NCI-H510A treated with DMSO at 0.1 percent for 48 hours (cell line): ENCODE data around the gene RUVBL1.

Experiments used
- DNase-seq: peaks from one replicate; lab custom pipeline; 2025; lab: John Stamatoyannopoulos, UW

The RUVBL1 gene

DNA sequence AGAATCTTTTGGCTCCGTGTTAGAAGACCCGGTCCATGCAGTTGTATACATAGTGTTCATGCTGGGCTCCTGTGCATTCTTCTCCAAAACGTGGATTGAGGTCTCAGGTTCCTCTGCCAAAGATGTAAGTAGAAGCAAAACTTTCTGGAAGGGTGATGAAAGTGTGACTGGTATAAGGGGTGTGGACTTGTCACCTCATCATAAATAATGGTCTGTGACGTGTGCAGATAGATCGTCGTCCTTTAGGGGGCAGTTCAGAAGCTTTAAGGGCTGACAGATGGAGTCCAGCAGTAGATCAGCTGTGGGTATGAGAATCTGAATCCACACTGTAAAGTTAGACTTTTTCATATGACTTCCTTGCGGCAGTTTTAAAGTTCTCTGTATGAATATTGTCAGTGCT lies 56.1 kb downstream of the RUVBL1 start:
- DNase-seq, result no peak

- no peak for DNase-seq
Observed at GRCh38 chr3:128066676-128067075, 56.9 kb downstream of the RUVBL1 start.

GRCh38 chr3:128066114-128066513 lies 57.5 kb downstream of the RUVBL1 start:
- no peak for DNase-seq

- no peak for DNase-seq
Observed at GRCh38 chr3:128064962-128065361, 58.6 kb downstream of the RUVBL1 start.

DNA sequence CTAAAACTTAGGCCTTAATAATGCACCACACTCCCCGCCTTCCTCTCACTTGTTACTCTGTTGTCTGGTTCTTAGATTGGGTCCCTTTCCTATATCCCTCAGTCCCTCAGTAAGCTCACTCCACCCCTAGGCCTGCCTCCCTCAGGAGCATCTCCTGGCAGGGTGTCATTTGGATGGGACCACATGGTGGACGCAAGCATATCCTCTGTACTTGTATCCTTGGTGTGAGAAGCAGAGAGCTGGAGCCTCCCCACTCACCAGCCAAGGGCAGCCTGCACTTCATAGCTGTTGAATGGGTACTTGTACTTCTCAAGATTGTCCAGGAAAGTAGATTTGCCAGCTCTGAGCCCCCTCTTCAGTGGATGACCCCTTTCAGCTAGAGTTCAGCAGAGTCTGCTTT lies 59.7 kb downstream of the RUVBL1 start:
- no peak for DNase-seq

DNA sequence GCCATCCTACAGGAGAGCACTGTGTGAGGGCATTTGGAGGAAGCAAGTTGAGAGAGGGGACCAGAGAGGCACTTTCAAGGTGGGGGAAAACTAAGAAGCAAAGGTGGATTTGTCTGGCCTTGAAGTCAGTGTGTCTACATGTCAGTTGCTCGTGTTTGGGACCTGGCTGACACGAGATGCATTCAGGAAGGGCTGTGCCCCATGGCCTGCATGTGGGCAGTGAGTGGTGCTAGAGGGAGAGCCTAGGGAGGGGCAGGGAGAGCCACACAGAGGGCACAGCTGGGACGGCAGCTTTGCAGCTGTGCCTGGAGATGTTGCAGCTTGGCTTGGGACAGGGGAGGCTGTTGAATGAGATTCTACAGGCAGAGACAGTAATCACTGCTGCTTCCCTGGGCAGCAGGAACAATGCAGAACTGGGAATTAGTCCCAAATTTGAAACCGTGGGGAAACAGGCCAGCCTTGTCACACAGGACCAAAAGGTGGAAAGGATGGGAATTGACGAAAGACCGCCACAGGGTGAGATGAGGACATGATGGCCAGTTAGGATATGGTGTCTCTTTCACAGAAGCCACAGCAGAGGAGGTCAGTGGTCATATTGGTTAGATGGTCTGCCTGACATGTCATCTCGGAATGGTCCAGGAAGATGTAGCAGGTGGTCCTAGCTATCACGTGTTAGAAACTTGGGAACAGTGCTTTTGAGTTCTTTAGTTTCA lies 61.4 kb downstream of the RUVBL1 start:
- no peak for DNase-seq

DNA sequence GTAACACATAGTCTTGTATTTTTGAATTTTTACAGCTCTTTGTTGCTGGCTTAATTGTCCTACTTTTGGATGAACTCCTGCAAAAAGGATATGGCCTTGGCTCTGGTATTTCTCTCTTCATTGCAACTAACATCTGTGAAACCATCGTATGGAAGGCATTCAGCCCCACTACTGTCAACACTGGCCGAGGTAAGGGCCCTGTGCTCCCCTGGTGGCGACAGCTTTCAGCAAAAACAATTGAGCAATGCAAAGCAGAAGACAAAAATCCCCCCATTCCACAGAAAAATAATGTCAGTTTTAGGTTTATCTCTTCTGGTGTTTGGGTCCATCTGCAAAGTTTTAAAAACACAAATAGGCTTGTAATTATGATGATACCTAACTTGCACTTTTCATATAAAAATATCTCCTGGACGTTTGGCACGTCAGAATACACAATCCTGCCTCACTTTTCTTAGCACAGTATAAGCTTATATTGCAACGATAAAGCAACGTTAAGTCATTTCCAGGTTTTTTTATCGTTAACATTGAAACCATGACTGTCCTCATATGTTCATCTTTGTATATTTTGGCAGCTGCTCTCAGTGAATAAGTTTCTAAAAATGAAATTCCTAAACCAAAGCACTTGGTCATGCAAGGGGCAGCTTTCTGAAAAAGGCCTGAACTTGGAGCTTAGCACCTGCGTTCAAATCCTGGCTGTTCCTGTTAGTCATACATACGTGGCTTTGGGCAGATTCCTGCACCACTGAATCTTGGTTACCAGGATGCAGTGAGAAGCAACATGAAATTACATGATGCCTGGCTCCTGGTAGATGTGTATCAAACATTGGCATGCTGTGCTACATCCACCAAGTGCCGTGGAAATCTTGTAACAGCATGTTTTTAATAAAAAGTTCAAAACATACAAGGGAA lies 62.9 kb downstream of the RUVBL1 start:
- DNase-seq, result no peak

DNA sequence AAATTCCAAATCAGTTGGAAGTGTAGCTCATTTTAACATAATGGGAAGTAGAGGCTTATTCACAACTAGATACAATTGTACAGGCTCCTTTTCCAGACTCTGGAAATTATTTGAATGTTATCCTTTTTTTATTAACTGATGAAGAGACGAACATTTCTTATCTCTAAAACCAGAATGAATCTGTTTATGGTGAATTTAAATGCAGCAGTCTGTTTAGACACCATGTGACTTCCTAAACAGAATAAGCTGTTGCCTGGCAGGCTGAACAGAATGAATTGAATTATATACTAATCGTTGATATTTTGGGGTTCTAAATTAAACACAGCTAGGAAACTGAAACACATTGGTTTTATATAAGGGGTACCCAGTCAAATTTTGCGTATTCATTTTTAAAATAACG lies 67.4 kb downstream of the RUVBL1 start:
- no peak for DNase-seq

DNA sequence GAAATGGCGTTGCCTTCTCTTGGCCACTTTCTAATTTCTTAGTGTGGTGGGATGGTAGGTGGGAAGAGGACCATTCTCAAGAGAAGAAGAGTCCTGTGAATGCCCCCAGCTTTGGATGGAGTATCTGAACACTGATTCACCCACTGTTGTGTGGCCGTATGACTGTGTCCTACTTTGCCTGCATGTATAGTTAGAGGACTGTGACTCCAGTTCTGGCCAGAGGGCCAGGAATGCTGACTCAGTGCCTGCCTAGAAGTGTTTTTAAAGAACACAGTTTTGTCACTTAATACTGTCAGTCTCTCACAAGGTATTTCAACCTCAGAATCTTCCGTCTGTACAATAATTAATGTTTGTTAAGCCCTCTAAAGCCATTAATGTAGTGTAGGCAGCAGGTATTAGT lies 69.2 kb downstream of the RUVBL1 start:
- no peak for DNase-seq

DNA sequence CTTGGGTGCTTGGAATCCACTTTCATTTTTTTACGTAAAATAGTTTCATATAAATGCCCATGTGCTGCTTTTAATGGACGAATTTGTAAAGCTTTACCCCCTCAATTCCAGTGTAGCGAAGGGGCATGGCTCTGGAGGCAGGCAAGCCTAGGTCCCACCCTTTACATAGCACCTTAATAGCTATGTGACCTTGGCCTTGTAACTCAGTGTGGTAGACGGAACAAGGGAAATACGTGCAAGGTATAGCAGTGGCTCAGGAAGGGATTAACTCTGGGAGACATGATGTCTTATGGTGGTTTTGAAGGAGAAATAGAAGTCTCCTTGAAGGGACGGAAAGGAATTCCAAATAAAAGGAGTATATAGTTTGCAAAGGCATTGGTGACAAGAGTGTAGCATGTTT lies 70.0 kb downstream of the RUVBL1 start:
- DNase-seq, result no peak

DNA sequence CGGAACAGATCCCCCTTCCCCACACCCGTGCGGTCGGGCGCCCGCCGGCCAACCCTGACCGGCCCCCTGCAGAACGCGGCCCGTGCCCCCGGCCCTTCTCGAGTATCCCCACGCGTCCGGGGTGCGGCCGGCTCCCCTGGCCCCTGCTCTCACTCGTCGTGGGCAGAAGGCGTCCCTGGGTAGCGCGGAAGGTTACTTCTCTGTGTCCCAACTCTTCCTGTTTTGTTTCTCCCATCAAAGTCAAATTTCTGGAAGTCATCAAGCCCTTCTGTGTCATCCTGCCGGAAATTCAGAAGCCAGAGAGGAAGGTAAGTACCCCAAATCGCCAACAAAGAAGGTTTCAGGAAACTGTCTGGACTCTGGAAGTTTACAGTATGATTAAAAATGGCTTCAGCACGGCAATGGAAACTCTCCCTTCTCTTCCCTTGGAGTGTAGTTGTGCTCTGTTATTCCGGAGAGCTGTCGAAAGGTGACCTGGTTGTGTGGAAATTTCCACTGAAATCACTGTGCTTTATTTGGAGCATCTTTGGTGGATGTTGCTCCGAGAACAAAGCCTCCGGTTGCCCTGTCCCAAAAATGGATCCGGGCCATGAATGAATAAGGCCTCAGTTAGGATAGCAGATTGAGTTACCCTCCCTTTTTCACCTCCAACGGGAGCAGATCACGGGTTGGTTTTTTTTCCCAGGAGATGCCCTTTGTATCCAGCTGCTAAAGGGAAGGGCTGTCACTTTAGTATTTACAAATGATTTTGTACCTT lies 70.8 kb downstream of the RUVBL1 start:
- no peak for DNase-seq

- DNase-seq, result peak; percentile 61
Observed at GRCh38 chr3:128051837-128052594, 71.6 kb downstream of the RUVBL1 start, which contains the start of gene SEC61A1. Gene SEC61A1 (plus strand): TSS chr3:128052437. CDS start chr3:128052553, 116 bp downstream.

GRCh38 chr3:128051459-128051836 lies 72.2 kb downstream of the RUVBL1 start:
- no peak for DNase-seq

- DNase-seq, result no peak
Observed at GRCh38 chr3:128050597-128050996, 73.0 kb downstream of the RUVBL1 start.

DNA sequence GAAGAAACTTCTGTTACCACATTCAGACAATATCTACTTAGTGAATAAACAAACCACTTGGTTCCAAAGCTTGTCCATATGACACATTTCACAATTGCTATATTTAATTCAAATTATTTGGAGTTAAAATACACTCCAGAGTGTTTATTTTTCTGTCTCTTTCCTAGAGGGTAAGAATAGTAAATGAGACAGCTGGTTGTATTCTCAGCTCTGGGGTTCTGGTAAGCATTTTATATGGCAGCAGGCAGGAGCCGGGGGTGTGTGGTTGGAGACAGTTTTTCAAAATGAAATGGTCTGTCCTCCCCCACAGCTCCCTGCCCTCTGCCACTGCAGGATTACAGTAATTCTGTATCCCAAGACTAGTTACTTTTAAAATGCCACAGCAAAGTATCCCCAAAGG lies 82.3 kb downstream of the RUVBL1 start:
- no peak for DNase-seq

- DNase-seq, result no peak
Observed at GRCh38 chr3:128040660-128041059, 83.0 kb downstream of the RUVBL1 start.

DNA sequence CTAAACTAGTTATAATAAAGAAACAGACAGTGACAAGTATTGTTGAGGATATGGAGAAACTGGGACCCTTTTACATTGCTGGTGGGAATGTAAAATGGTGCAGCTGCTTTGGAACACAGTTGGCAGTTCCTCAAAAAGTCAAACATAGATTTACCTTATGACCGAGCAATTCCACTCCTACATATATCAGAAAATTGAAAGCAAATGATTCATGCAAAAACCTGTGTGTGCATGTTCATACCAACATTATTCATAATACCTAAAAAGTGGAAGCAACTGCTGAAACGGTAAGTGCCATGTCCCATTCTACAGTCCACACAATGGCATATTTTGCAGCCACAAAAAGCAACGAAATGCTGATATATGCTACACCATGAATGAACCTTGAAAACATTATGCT lies 83.6 kb downstream of the RUVBL1 start:
- no peak for DNase-seq

- DNase-seq, result peak; percentile 4
Observed at GRCh38 chr3:128036119-128036518, 87.5 kb downstream of the RUVBL1 start.

DNA sequence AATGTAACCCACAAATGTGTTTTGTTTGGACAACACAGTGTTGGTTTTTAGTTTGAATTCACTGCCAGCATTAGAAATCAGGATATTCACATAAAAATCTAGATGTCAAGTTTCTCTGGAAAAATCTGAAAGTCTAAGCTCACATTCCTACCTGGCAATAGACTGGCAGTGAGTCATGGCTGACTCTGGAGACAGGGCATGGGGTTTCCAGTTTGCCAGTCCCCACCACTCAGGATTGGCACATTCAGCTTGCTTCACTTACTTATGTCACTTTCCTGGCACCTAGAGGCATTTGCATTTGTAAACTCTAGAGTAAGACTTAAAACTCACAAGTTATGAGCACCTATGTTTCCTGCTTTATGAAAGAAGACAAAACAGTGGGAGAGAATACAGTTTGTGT lies 90.5 kb downstream of the RUVBL1 start:
- DNase-seq, result no peak
